ENCODE measurements around the gene NEUROD2.

NEUROD2 gene

GRCh38 chr17:39581071-39581758, 26.5 kb downstream of the NEUROD2 start:
- no peak overlapping the region for H3K4me3 ChIP-seq (ENCODE audit: low read depth, low read length)
- in situ Hi-C loops (cut with HindIII; ENCODE audit: low sequenced_read_pairs), result no loop called here
- no peak for DNase-seq (ENCODE audit: low read depth, low spot score)
- TF ChIP-seq CTCF (IDR thresholded peaks at IDR 0.05; ENCODE audit: low read depth, low read length), result no peak

GRCh38 chr17:39580082-39580468, 27.6 kb downstream of the NEUROD2 start:
- H3K4me3 ChIP-seq (ENCODE audit: low read depth, low read length), result no peak overlapping the region
- no peak for TF ChIP-seq CTCF (IDR thresholded peaks at IDR 0.05; ENCODE audit: low read depth, low read length)
- no peak for DNase-seq (ENCODE audit: low read depth, low spot score)
- in situ Hi-C loops (cut with HindIII; ENCODE audit: low sequenced_read_pairs), result no loop called here

- DNase-seq (ENCODE audit: low read depth, low spot score), result no peak
- in situ Hi-C loops (cut with HindIII; ENCODE audit: low sequenced_read_pairs), result no loop called here
- TF ChIP-seq CTCF (IDR thresholded peaks at IDR 0.05; ENCODE audit: low read depth, low read length), result no peak
- H3K4me3 ChIP-seq (ENCODE audit: low read depth, low read length), result no peak overlapping the region
Measured at GRCh38 chr17:39579318-39580081, 28.2 kb downstream of the NEUROD2 start.

GRCh38 chr17:39578272-39578671, 29.4 kb downstream of the NEUROD2 start:
- in situ Hi-C loops (cut with HindIII; ENCODE audit: low sequenced_read_pairs), result no loop called here
- H3K4me3 ChIP-seq (ENCODE audit: low read depth, low read length), result no peak overlapping the region
- no peak for TF ChIP-seq CTCF (IDR thresholded peaks at IDR 0.05; ENCODE audit: low read depth, low read length)
- DNase-seq (ENCODE audit: low read depth, low spot score), result no peak

- in situ Hi-C loops (cut with HindIII; ENCODE audit: low sequenced_read_pairs), result no loop called here
- peak; percentile 78 for TF ChIP-seq CTCF (IDR thresholded peaks at IDR 0.05; ENCODE audit: low read depth, low read length)
- no peak overlapping the region for H3K4me3 ChIP-seq (ENCODE audit: low read depth, low read length)
- no peak for DNase-seq (ENCODE audit: low read depth, low spot score)
Measured at GRCh38 chr17:39576187-39576586, 31.5 kb downstream of the NEUROD2 start.

GRCh38 chr17:39573447-39574298, 34.0 kb downstream of the NEUROD2 start:
- peak; percentile 66 for DNase-seq (ENCODE audit: low read depth, low spot score)
- in situ Hi-C loops (cut with HindIII; ENCODE audit: low sequenced_read_pairs), result no loop called here
- TF ChIP-seq CTCF (IDR thresholded peaks at IDR 0.05; ENCODE audit: low read depth, low read length), result no peak
- peak overlapping the region; percentile 48 for H3K4me3 ChIP-seq (ENCODE audit: low read depth, low read length)
